MCF 10A (cell line): ENCODE data around the gene ATF6B. TPM values are rescaled to one million over a fixed set of nuclear protein-coding genes. Genes with fewer than 3 reads are reported as not detected.

Experiments
- BruUV-seq: library from RNA; stranded (reverse); fragments of 400-500 nt; replicated peaks from 2 replicates; lab custom pipeline; 2021; lab: Mats Ljungman, UMichigan
- CTCF ChIA-PET: fragments of 300-600 bp; sonication (Branson Sonifier 250); formaldehyde crosslinking; extraction: SDS; loops from one replicate; lab custom pipeline; 2021; ENCODE audit warnings: antibody characterized with exemption, inconsistent platforms; lab: Yijun Ruan, JAX
- POLR2A ChIA-PET: fragments of 300-600, 350-650 bp; sonication (Branson Sonifier 250); formaldehyde crosslinking; extraction: SDS; loops from one replicate; lab custom pipeline; 2020; ENCODE audit warnings: antibody characterized with exemption, inconsistent platforms; lab: Yijun Ruan, JAX
- DNase-seq: peaks from one replicate; pipeline ENCODE4 v3.0.0-alpha.2; 2018; ENCODE audit not compliant: unreplicated experiment
- H3K27ac Mint-ChIP-seq: one replicate; pipeline ENCODE4 v1.8.0; 2022; ENCODE audit warnings: mild to moderate bottlenecking, low read depth, mixed read lengths; ENCODE audit not compliant: unreplicated experiment
- H3K27me3 Mint-ChIP-seq: one replicate; pipeline ENCODE4 v1.8.0; 2022; ENCODE audit warnings: mixed read lengths; ENCODE audit not compliant: insufficient read depth, unreplicated experiment
- H3K36me3 Mint-ChIP-seq: one replicate; pipeline ENCODE4 v1.8.0; 2022; ENCODE audit warnings: mild to moderate bottlenecking, moderate library complexity, mixed read lengths; ENCODE audit not compliant: insufficient read depth, unreplicated experiment
- H3K4me1 Mint-ChIP-seq: one replicate; pipeline ENCODE4 v1.8.0; 2022; ENCODE audit warnings: mixed read lengths; ENCODE audit not compliant: insufficient read depth, unreplicated experiment
- H3K4me3 Mint-ChIP-seq: one replicate; pipeline ENCODE4 v1.8.0; 2022; ENCODE audit warnings: mild to moderate bottlenecking, moderate library complexity, mixed read lengths; ENCODE audit not compliant: unreplicated experiment
- H3K9me3 Mint-ChIP-seq: one replicate; pipeline ENCODE4 v1.8.0; 2022; ENCODE audit warnings: mixed read lengths; ENCODE audit not compliant: unreplicated experiment
- CTCF ChIP-seq: fragments of 200-600 bp; IDR thresholded peaks from one replicate; pipeline ENCODE4 v1.8.0; 2022; ENCODE audit warnings: antibody characterized with exemption, mild to moderate bottlenecking; ENCODE audit not compliant: unreplicated experiment
- intact Hi-C: fragments of 100-400 bp; cut with micrococcal nuclease; formaldehyde crosslinking; loops from 2 replicates; pipeline ENCODE4 v1.14.1; 2022
- total RNA-seq: library from RNA; stranded (reverse); gene quantifications from 2 replicates; pipeline ENCODE4 v1.2.3, GENCODE V29; 2022

Gene ATF6B
- total RNA-seq, 1 experiment from 2014 or later, result 65.6 TPM

GRCh38 chr6:32075781-32076180, 52.3 kb downstream of the ATF6B start:
- peak overlapping the region; percentile 10 for H3K27ac Mint-ChIP-seq

GRCh38 chr6:32074996-32075532, 53.0 kb downstream of the ATF6B start:
- TF ChIP-seq CTCF, result no peak
- Mint-ChIP-seq H3K4me3 (no peak overlapping the region), H3K9me3 (no peaks in the 10 kb centered on the region), H3K4me1 (peaks cover 15% of the 10 kb centered on the region), H3K27me3 (peaks cover 7% of the 10 kb centered on the region), H3K36me3 (peaks cover 12% of the 10 kb centered on the region), H3K27ac (no peak overlapping the region)
- intact Hi-C loops, result no loop called here
- ChIA-PET CTCF (interaction anchor here (0.6 to 0.9 kb wide), 2 partner anchors 13 to 120 kb away, joined by 3 to 5 read pairs; no protein-coding TSS in a partner anchor), POLR2A (no interaction called here)
- BruUV-seq, result no TSS peak
- DNase-seq, result no peak

More at GRCh38 chr6:32075781-32076180, 52.3 kb downstream of the ATF6B start:
- ChIA-PET POLR2A (interaction anchor here (0.5 kb wide), 1 partner anchor 1125 kb away, joined by 3 read pairs; the partner anchor contains the start of gene RXRB), CTCF (interaction anchor here (0.8 to 1.9 kb wide), 5 partner anchors 13 to 122 kb away, joined by 3 to 7 read pairs (median 5); no protein-coding TSS in a partner anchor)
- Mint-ChIP-seq H3K4me3 (no peak overlapping the region), H3K9me3 (no peaks in the 10 kb centered on the region), H3K36me3 (peaks cover 15% of the 10 kb centered on the region), H3K4me1 (peaks cover 20% of the 10 kb centered on the region), H3K27me3 (peaks cover 3% of the 10 kb centered on the region)
- no TSS peak for BruUV-seq
- no peak for TF ChIP-seq CTCF
- intact Hi-C loops, result no loop called here
- DNase-seq, result no peak

GRCh38 chr6:32073613-32074012, 54.4 kb downstream of the ATF6B start:
- no peak for DNase-seq
- peaks cover 7% of the 10 kb centered on the region for H3K27me3 Mint-ChIP-seq
- peaks cover 12% of the 10 kb centered on the region for H3K36me3 Mint-ChIP-seq
- ChIA-PET CTCF (interaction anchor here (0.6 to 1.2 kb wide), 3 partner anchors 45 to 1117 kb away, joined by 3 to 5 read pairs (median 4); no protein-coding TSS in a partner anchor), POLR2A (no interaction called here)
- intact Hi-C loops, result no loop called here
- H3K27ac Mint-ChIP-seq, result no peak overlapping the region
- no peak overlapping the region for H3K4me3 Mint-ChIP-seq
- peaks cover 7% of the 10 kb centered on the region for H3K4me1 Mint-ChIP-seq
- BruUV-seq, result no TSS peak
- H3K9me3 Mint-ChIP-seq, result no peaks in the 10 kb centered on the region
- no peak for TF ChIP-seq CTCF

GRCh38 chr6:32073101-32073500, 54.9 kb downstream of the ATF6B start:
- H3K27me3 Mint-ChIP-seq, result peaks cover 7% of the 10 kb centered on the region
- no peak for TF ChIP-seq CTCF

More at GRCh38 chr6:32073101-32073500, 54.9 kb downstream of the ATF6B start:
- no TSS peak for BruUV-seq
- POLR2A ChIA-PET, result interaction anchor here (1.8 kb wide), 1 partner anchor 10 kb away, joined by 4 read pairs; no protein-coding TSS in a partner anchor
- Mint-ChIP-seq H3K36me3 (peaks cover 12% of the 10 kb centered on the region), H3K27ac (peak overlapping the region; percentile 71), H3K9me3 (no peaks in the 10 kb centered on the region), H3K4me3 (no peak overlapping the region), H3K4me1 (peaks cover 7% of the 10 kb centered on the region)
- CTCF ChIA-PET, result interaction anchor here (0.6 to 1.2 kb wide), 4 partner anchors 23 to 1117 kb away, joined by 3 to 5 read pairs (median 4); no protein-coding TSS in a partner anchor
- intact Hi-C loops, result no loop called here
- no peak for DNase-seq
